GM19099 (cell line): Measurements from ENCODE around the gene TMEM121.

Source experiments
- POLR2A ChIP-seq: IDR thresholded peaks from 3 replicates; pipeline ENCODE4 v1.6.1; 2011; ENCODE audit warnings: low read depth; ENCODE audit not compliant: insufficient read length; ENCODE audit errors: extremely low read depth

Gene TMEM121

GRCh38 chr14:105525861-105526775 lies at the start of gene TMEM121:
TSS of gene TMEM121 (plus strand) at chr14:105526583. CDS start at chr14:105528835, 2,252 bp downstream.
- TF ChIP-seq POLR2A: no peak

GRCh38 chr14:105476831-105477659 lies 49.3 kb upstream of the TMEM121 start:
- TF ChIP-seq POLR2A: no peak

GRCh38 chr14:105477660-105478397 lies 48.6 kb upstream of the TMEM121 start:
- TF ChIP-seq POLR2A: no peak

GRCh38 chr14:105478398-105479251 lies 47.8 kb upstream of the TMEM121 start:
- TF ChIP-seq POLR2A: no peak

DNA sequence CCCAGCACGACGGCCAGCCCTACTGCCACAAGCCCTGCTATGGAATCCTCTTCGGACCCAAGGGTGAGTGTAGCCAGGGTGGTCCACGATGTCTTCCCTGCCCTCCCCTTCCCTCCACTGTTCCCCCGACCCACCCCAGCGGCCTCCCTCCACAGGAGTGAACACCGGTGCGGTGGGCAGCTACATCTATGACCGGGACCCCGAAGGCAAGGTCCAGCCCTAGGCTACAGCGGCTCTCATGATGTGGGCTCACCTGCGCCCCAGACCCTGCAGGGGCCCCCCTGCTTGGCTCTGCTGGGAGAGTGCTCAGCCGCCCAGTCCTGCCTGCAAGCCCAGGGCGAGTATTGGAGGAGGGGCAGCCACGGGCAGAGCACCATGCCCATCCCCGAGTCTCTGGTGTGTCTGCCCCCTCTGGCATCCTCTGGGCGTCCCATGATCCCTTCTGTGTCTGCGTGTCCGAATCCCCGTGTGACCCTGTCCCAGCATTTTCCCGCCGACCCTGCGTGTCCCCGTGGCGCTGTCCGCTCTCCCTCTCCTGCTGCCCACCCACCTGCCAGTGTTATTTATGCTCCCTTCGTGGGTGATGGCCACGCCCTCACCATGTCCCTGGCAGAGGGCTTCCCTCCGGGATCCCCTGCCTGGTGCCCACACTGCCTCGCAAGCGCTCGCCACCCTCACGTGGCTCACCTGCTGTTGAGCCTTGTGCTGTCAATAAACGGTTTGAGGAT lies 46.8 kb upstream of the TMEM121 start:
- TF ChIP-seq POLR2A: no peak

- TF ChIP-seq POLR2A: no peak
Observed at GRCh38 chr14:105480199-105480746, 46.1 kb upstream of the TMEM121 start.

DNA sequence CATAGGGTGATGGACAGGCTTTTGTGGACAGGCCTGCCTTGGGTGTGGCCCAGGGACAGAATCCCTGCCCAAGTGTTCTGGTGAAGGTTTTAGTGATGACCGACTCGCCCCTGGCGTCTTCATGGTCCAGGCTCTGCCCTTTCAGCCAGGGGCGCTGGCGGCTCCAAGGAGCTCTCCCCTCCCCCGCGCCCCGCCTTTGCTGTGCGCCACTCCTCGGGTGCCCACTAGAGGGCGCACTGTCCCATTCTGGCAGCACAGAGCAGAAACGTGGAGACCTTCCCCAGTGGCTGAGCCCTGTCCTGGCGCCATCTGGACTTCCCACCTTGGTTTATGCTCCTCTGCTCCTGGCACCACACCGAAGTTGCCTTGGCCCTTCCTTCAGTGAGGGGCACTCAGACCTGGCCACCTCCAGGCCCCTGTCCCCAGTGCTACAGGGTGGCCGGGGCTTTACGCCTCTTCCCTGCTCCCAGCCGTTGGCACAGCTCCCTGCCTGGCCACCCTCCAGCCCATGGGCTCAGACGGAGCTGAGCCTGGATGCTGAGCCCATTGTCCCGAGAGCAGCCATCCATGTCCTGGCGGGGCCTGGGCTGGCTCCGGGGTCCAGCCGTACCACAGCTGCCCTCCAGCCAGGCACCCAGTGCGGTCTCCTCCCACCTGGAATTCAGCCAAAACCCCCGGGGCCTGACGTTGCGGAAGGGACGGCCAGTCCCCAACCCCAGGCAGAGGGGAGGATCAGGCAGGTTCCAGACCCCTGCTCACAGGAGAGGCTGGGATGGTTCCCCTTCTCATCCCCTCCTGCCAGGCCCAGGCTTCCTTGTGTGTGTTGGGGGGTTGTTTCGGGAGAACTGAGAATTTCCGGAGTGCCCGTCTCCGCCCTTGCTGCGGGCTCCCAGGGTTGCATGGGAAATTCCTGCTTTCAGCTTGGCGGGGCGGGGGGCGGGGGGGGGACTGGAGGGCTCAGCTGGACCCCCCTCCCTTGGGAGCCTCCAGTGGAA lies 45.3 kb upstream of the TMEM121 start:
- TF ChIP-seq POLR2A: no peak

DNA sequence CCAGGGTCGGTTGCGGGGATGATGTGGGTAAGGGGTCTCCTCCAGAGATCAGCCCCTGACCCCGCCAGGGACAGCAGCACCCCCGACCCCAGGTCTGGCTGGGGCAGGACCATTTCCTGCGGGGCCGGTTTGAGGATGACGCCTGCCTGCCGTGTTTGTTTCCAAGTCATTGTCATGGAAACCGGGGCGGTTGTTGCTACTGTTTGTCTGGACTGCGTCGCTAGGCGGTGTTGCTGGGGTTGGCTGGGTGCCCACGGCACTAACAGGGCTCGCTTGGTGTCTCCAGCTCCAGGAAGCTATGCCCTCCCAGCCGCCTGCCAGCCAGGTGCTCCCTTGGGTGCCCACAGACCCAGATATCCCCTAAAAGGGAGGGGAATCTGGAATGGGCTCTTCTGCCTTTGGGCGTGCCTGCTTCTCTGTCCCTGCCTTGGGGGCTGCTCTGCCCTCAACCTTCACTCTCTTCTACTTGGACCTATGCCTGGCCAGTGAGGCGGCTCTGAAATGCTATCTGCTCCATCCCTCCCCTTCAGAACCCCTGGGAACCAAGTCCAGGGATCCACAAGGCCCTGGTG lies 44.4 kb upstream of the TMEM121 start:
- TF ChIP-seq POLR2A: no peak

DNA sequence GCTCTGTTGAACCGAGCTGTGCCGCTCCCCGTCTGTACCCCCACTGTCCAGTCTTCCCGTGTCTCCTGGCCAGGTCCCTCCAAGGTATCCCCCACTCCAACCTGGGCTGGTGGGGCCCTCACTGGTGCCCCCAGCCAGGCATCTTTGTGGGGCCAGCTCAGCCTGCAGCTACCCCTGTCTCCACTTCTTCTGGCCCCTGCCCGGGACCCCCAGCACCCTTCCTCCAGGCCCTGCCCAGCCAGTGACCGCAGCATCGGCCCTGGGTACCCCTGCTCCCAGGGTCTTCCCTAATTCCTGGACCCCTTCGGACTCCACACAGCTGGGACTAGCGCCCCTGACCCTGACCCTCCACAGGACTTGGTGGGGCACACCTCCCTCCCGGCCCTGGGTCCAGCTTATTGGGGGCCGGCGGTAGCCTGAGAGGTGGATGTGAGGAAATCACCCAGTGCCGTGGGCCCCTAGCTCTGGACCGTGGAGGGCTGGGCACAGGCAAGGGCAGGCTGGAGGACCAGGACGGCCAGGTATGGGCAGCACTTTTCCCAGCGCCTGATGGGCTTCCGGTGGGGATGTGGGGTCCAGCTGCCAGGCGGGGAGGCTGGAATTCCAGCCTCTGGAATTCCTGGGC lies 43.8 kb upstream of the TMEM121 start:
- no peak for TF ChIP-seq POLR2A

- TF ChIP-seq POLR2A: no peak
Observed at GRCh38 chr14:105483300-105484068, 42.9 kb upstream of the TMEM121 start.

- no peak for TF ChIP-seq POLR2A
Observed at GRCh38 chr14:105484069-105484996, 42.0 kb upstream of the TMEM121 start.
